Amniotic stem cell (primary cell): ENCODE results near the gene TRMT44.
"Not testable (repeated sequence)": the region's sequence is repeated elsewhere in the genome, so short reads cannot be mapped to it uniquely, and the experiment has no call there.

Experiments
- DNase-seq: peaks from one replicate; lab custom pipeline; 2025; lab: John Stamatoyannopoulos, UW

Gene TRMT44

GRCh38 chr4:8440492-8441311 lies at the start of gene TRMT44, which contains the start of gene ACOX3:
Gene TRMT44, plus strand, starts transcription at chr4:8440777. Its CDS starts 46 bp downstream, at chr4:8440823.
Gene ACOX3, minus strand, starts transcription at chr4:8440723. Its CDS starts 24,202 bp downstream, at chr4:8416521.
- peak; percentile 53 for DNase-seq

GRCh38 chr4:8391071-8391470 lies 49.5 kb upstream of the TRMT44 start:
- DNase-seq = no peak

- DNase-seq = no peak
Observed at GRCh38 chr4:8391972-8392371, 48.6 kb upstream of the TRMT44 start.

GRCh38 chr4:8392591-8393190 lies 47.9 kb upstream of the TRMT44 start:
- DNase-seq = no peak

GRCh38 chr4:8393593-8394038 lies 47.0 kb upstream of the TRMT44 start:
- peak; percentile 97 for DNase-seq

- DNase-seq = peak; percentile 21
Observed at GRCh38 chr4:8394061-8394519, 46.5 kb upstream of the TRMT44 start.

GRCh38 chr4:8394806-8395205 lies 45.8 kb upstream of the TRMT44 start:
- no peak for DNase-seq

GRCh38 chr4:8395504-8396296 lies 44.9 kb upstream of the TRMT44 start:
- no peak for DNase-seq

GRCh38 chr4:8396762-8397406 lies 43.7 kb upstream of the TRMT44 start:
- no peak for DNase-seq

GRCh38 chr4:8398347-8398746 lies 42.2 kb upstream of the TRMT44 start:
- no peak for DNase-seq

- DNase-seq = no peak
Observed at GRCh38 chr4:8399298-8399697, 41.3 kb upstream of the TRMT44 start.

GRCh38 chr4:8400632-8401325 lies 39.8 kb upstream of the TRMT44 start:
- no peak for DNase-seq

GRCh38 chr4:8401665-8402064 lies 38.9 kb upstream of the TRMT44 start:
- DNase-seq = no peak

GRCh38 chr4:8402181-8402597 lies 38.4 kb upstream of the TRMT44 start:
- DNase-seq = no peak

- no peak for DNase-seq
Observed at GRCh38 chr4:8402640-8403039, 37.9 kb upstream of the TRMT44 start.

- peak; percentile 72 for DNase-seq
Observed at GRCh38 chr4:8403173-8403753, 37.3 kb upstream of the TRMT44 start.

GRCh38 chr4:8403976-8404375 lies 36.6 kb upstream of the TRMT44 start:
- no peak for DNase-seq

GRCh38 chr4:8404791-8405515 lies 35.6 kb upstream of the TRMT44 start:
- DNase-seq = no peak

GRCh38 chr4:8405516-8405875 lies 35.1 kb upstream of the TRMT44 start:
- no peak for DNase-seq

GRCh38 chr4:8406887-8407286 lies 33.7 kb upstream of the TRMT44 start:
- DNase-seq = not testable (repeated sequence)
